K562 (cell line): ENCODE measurements around the gene MEF2D. TPM values are rescaled to one million over a fixed set of nuclear protein-coding genes. Genes with fewer than 3 reads are reported as not detected.
A peak's percentile ranks its signal among the peaks of the same experiment; 100 is the strongest.

ENCODE experiments used
- ATAC-seq: fragments of 200-7000 bp; cut with Tn5 transposase; 3 replicates; pipeline ENCODE4 v1.9.1; 2020; ENCODE audit warnings: moderate library complexity
- BruUV-seq: library from RNA; stranded (reverse); fragments of 400-500 nt; replicated peaks from 2 replicates; lab custom pipeline; 2021; lab: Mats Ljungman, UMichigan
- CTCF ChIA-PET: fragments of 300-600 bp; formaldehyde crosslinking; extraction: SDS; loops from one replicate; lab custom pipeline; 2021; ENCODE audit warnings: low intra/inter-chr PET ratio; lab: Yijun Ruan, JAX
- POLR2A ChIA-PET: fragments of 300-600, 350-650 bp; sonication (Branson Sonifier 250); formaldehyde crosslinking; extraction: SDS; loops from one replicate; lab custom pipeline; 2021; ENCODE audit warnings: antibody characterized with exemption, inconsistent platforms; lab: Yijun Ruan, JAX
- DNase-seq, 4 experiments: peaks; one replicate each; pipeline versions ENCODE4 v3.0.0 to v3.0.0-alpha.2; 2011 to 2018; ENCODE audit warnings: low spot score in 3 of 4, mixed read lengths in 3 of 4; ENCODE audit errors: extremely low read depth in 1 of 4
- FAIRE-seq: peaks from 2 replicates; lab custom pipeline; 2011; peaks lifted over from hg19 to GRCh38; lab: Jason Lieb, UNC
- H2AFZ ChIP-seq: 2 replicates; pipeline ENCODE4 v1.6.0; 2011; ENCODE audit warnings: low read depth, low read length, control low read depth, inconsistent platforms
- H3K27ac ChIP-seq: fragments of 200-600 bp; 3 replicates; pipeline ENCODE4 v1.8.0; 2011; ENCODE audit warnings: low read depth, mild to moderate bottlenecking, control low read depth, inconsistent platforms, low read length, moderate library complexity, mixed read lengths; ENCODE audit errors: extremely low read depth
- H3K27me3 ChIP-seq, 2 experiments: fragments of 300-600 bp in 1 of 2; 2 replicates in 1 of 2; 3 replicates in 1 of 2; pipeline versions ENCODE4 v1.6.0 to v1.8.0; 2011; ENCODE audit warnings: inconsistent platforms in 2 of 2, low read length in 2 of 2, mild to moderate bottlenecking in 1 of 2, mixed read lengths in 1 of 2, moderate library complexity in 1 of 2; ENCODE audit not compliant: control insufficient read depth in 2 of 2, insufficient read depth in 2 of 2
- H3K36me3 ChIP-seq: fragments of 300-600 bp; 3 replicates; pipeline ENCODE4 v1.8.0; 2011; ENCODE audit warnings: mild to moderate bottlenecking, low read length, inconsistent platforms; ENCODE audit not compliant: control insufficient read depth, insufficient read depth
- H3K4me1 ChIP-seq, 2 experiments: fragments of 200-600 bp in 1 of 2; replicated peaks in 1 of 2; 2 replicates in 1 of 2; 3 replicates in 1 of 2; pipeline versions ENCODE4 v1.5.1 to v1.8.0; 2011; ENCODE audit warnings: inconsistent platforms in 2 of 2, low read length in 2 of 2, mild to moderate bottlenecking in 1 of 2, mixed read lengths in 1 of 2, moderate library complexity in 1 of 2; ENCODE audit not compliant: control insufficient read depth in 2 of 2, insufficient read depth in 2 of 2
- H3K4me2 ChIP-seq: 2 replicates; pipeline ENCODE4 v1.6.1; 2011; ENCODE audit warnings: low read length, control low read depth, inconsistent platforms, mixed read lengths; ENCODE audit not compliant: insufficient read depth
- H3K4me3 ChIP-seq: fragments of 200-600 bp; sonication (generic), shearing (Covaris generic); 2 replicates; pipeline ENCODE4 v1.5.1; 2016; ENCODE audit warnings: control low read depth, inconsistent platforms
- H3K79me2 ChIP-seq: fragments of 200-600 bp; 3 replicates; pipeline ENCODE4 v1.8.0; 2011; ENCODE audit warnings: low read length, inconsistent platforms; ENCODE audit not compliant: control insufficient read depth, insufficient read depth
- H3K9ac ChIP-seq, 2 experiments: 2 replicates each; pipeline versions ENCODE4 v1.6.0 to v1.6.1; 2011; ENCODE audit warnings: low read depth in 2 of 2, low read length in 2 of 2, control low read depth in 1 of 2, inconsistent platforms in 1 of 2, mild to moderate bottlenecking in 1 of 2, mixed read lengths in 1 of 2; ENCODE audit not compliant: insufficient read depth in 1 of 2
- H3K9me1 ChIP-seq: one replicate; pipeline ENCODE4 v1.6.0; 2011; ENCODE audit warnings: inconsistent platforms, mild to moderate bottlenecking, low read length, moderate library complexity; ENCODE audit not compliant: control insufficient read depth, insufficient read depth
- H3K9me3 ChIP-seq: replicated peaks from 2 replicates; pipeline ENCODE4 v1.5.1; 2011; ENCODE audit warnings: low read depth, low read length, inconsistent platforms; ENCODE audit not compliant: control insufficient read depth, insufficient read depth
- H4K20me1 ChIP-seq: replicated peaks from 2 replicates; pipeline ENCODE4 v1.6.1; 2011; ENCODE audit warnings: low read length, inconsistent platforms, mixed read lengths; ENCODE audit not compliant: control insufficient read depth, insufficient read depth
- NFIC ChIP-seq: fragments of 450-650 bp; IDR thresholded peaks from 2 replicates; pipeline ENCODE4 v1.6.1; 2017; ENCODE audit warnings: mild to moderate bottlenecking, inconsistent platforms
- POU5F1 ChIP-seq: fragments of 150-350 bp; IDR thresholded peaks from 2 replicates; pipeline ENCODE4 v1.6.1; 2014; ENCODE audit warnings: borderline replicate concordance, low read length, low read depth, mild to moderate bottlenecking; ENCODE audit not compliant: partially characterized antibody
- WGBS: fragments of 100-300 bp; shearing (Covaris generic); methylation state at CpG from one replicate; pipeline ENCODE4 v1.1.6; 2016; ENCODE audit warnings: low coverage, mixed read lengths; ENCODE audit not compliant: insufficient coverage; ENCODE audit errors: missing lambda C conversion rate; 5-methylcytosine and 5-hydroxymethylcytosine counted together
- in situ Hi-C: fragments of 300-500 bp; cut with MboI; formaldehyde crosslinking; loops from 4 replicates; pipeline ENCODE4 v1.15.0; 2018; ENCODE audit warnings: inconsistent platforms, mixed read lengths
- intact Hi-C: fragments of 100-400 bp; cut with micrococcal nuclease; formaldehyde crosslinking; loops from 2 replicates; pipeline ENCODE4 v1.14.2; 2022
- polyA plus RNA-seq, 8 experiments: library from polyadenylated mRNA; depleted of rRNA in 4 of 8; stranded (reverse) in 5 of 8; unstranded in 3 of 8; fragments of >200 nt; fragmentation: Nextera tagmentation in 2 of 8; fragmentation: Illumina TruSeq in 1 of 8; extraction: Ambion mirVana in 2 of 8; extraction: Trizol in 1 of 8; gene quantifications; 2 replicates each; pipeline versions ENCODE4 v1.2.1 to v1.2.3, GENCODE V29; 2011 to 2014; ENCODE audit warnings: inconsistent platforms in 1 of 8, missing spikeins in 1 of 8
- total RNA-seq, 7 experiments: library from RNA; depleted of rRNA in 6 of 7; stranded (reverse); fragments of >200 nt in 6 of 7; fragmentation: Illumina TruSeq in 2 of 7; extraction: Trizol in 2 of 7; gene quantifications; 2 replicates each; pipeline versions ENCODE4 v1.2.1 to v1.2.3, GENCODE V29; 2011 to 2021; ENCODE audit warnings: low replicate concordance in 1 of 7

Gene MEF2D
- total and polyA plus RNA-seq, 9 of the 15 experiments (the other 6 are each of a cell fraction or from before 2014, with no cell fraction given) = 0.10 to 19.5 (median 2.6) TPM

DNA sequence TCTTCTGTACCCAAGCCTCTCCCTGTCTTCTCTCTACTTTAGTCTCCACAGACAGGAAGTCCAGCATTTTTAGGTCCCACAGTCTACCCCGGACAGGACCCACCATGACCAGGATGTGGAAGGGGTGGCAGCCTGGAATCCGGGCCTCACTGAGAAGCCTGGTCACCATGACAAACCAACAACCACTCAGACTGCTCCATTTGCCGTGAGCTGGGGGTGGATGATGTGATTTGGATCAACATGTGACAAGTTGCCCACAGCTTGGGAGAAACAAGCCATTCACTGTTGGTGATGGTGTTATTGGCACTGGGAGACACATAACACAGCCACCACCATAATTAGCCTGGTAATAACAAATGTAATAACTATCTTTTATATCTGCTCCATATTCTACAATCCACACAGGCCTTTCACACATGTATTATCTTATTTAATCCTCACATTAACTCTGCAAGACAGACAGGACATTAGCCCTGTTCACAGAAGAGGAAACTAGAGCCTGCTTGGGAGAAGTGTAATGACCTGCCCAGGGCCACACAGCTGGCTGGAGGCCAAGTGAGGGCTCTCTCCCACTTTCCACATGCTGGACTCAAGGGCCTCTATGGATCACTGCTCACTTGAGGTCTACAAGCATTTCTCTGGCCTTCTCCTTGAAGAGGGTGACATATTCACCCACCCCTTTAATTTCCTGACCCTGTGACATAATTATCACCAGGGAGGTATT is 22.9 kb downstream of the MEF2D start:
- peak; percentile 77 for TF ChIP-seq NFIC
- TF ChIP-seq POU5F1 = no peak

More for the DNA sequence above, 22.9 kb downstream of the MEF2D start:
- H3K4me3 ChIP-seq = no peak overlapping the region
- H2AFZ ChIP-seq = no peak overlapping the region
- WGBS = 84% methylated on average over 3 of the region's 3 CpGs
- DNase-seq (no peak), ATAC-seq (no peak), FAIRE-seq (no peak)
- in situ Hi-C loops (no loop called here), intact Hi-C loops (no loop called here)
- no peak overlapping the region for H3K4me2 ChIP-seq
- no peaks in the 10 kb centered on the region for H3K27me3 ChIP-seq
- no peaks in the 10 kb centered on the region for H3K79me2 ChIP-seq
- peak overlapping the region in 1 of 2 experiments; percentile 28; a peak in 1 of 4 replicates for H3K9ac ChIP-seq
- H4K20me1 ChIP-seq = 0 out of 2 replicates have a peak, but pooled peaks cover 6% of the 10 kb centered on the region
- ChIA-PET POLR2A (interaction anchor here (1.7 kb wide), 1 partner anchor 18 kb away, joined by 4 read pairs; no protein-coding TSS in a partner anchor), CTCF (no interaction called here)
- H3K36me3 ChIP-seq = peaks cover 90% of the 10 kb centered on the region
- BruUV-seq = no TSS peak
- H3K4me1 ChIP-seq = peaks cover 0 to 17% of the 10 kb centered on the region in 2 experiments; a peak in 2 of 5 replicates
- no peak overlapping the region for H3K27ac ChIP-seq
- no peaks in the 10 kb centered on the region for H3K9me1 ChIP-seq
- no peaks in the 10 kb centered on the region for H3K9me3 ChIP-seq
